Small intestine (tissue), 7 donors: ENCODE data around the gene LSR. TPM values are rescaled to one million over a fixed set of nuclear protein-coding genes. Genes with fewer than 3 reads are reported as not detected.

Experiments used
- DNase-seq, 2 donors: peaks; one replicate each; pipeline versions ENCODE4 v3.0.0 to v3.0.0-alpha.2; 2013
- FAIRE-seq: peaks from 2 replicates; lab custom pipeline; 2012; peaks lifted over from hg19 to GRCh38; lab: Jason Lieb, UNC
- H3K27ac ChIP-seq, 3 donors: one replicate each; pipeline ENCODE4 v1.5.1; 2013; ENCODE audit warnings: low read length in 2 of 3, mild to moderate bottlenecking in 2 of 3, control low read depth in 1 of 3, inconsistent platforms in 1 of 3, low read depth in 1 of 3, moderate library complexity in 1 of 3
- H3K27me3 ChIP-seq, 3 donors: one replicate each; pipeline ENCODE4 v1.6.1; 2013; ENCODE audit warnings: low read length in 3 of 3, inconsistent platforms in 1 of 3; ENCODE audit not compliant: control insufficient read depth in 3 of 3, insufficient read depth in 3 of 3
- H3K36me3 ChIP-seq, 3 donors: one replicate each; pipeline ENCODE4 v1.6.1; 2013; ENCODE audit warnings: low read length in 3 of 3, inconsistent platforms in 1 of 3, low read depth in 1 of 3, mild to moderate bottlenecking in 1 of 3, moderate library complexity in 1 of 3; ENCODE audit not compliant: control insufficient read depth in 3 of 3, insufficient read depth in 2 of 3
- H3K4me1 ChIP-seq, 3 donors: one replicate each; pipeline ENCODE4 v1.6.1; 2013; ENCODE audit warnings: low read length in 2 of 3, inconsistent platforms in 1 of 3, low read depth in 1 of 3, mild to moderate bottlenecking in 1 of 3, moderate library complexity in 1 of 3; ENCODE audit not compliant: control insufficient read depth in 3 of 3, insufficient read depth in 2 of 3
- H3K4me3 ChIP-seq, 3 donors: one replicate each; pipeline ENCODE4 v1.5.1; 2013; ENCODE audit warnings: low read length in 3 of 3, control low read depth in 1 of 3, inconsistent platforms in 1 of 3, low read depth in 1 of 3, mild to moderate bottlenecking in 1 of 3, moderate library complexity in 1 of 3
- H3K9me3 ChIP-seq, 2 donors: one replicate each; pipeline ENCODE4 v1.6.1; 2013; ENCODE audit warnings: low read depth in 1 of 2, low read length in 1 of 2; ENCODE audit not compliant: control insufficient read depth in 2 of 2, insufficient read depth in 1 of 2
- WGBS, 3 donors: extraction: QIAGEN DNeasy Blood & Tissue Kit; methylation state at CpG; one replicate each; pipeline ENCODE4 v1.1.7; 2013; 5-methylcytosine and 5-hydroxymethylcytosine counted together
- polyA plus RNA-seq, 4 donors: library from polyadenylated mRNA; stranded (reverse) in 3 of 4; unstranded in 1 of 4; fragments of 200-250 nt in 3 of 4; fragments of 120-200 nt in 1 of 4; gene quantifications; one replicate each; pipeline versions ENCODE4 v1.2.1 to v1.2.3, GENCODE V29; 2013
- donor health status: healthy with polysubstance abuse.
- donor health status: control.
- donor health status: control.
- donor health status: Bipolar disorder and iron deficiency.
- donor health status: healthy.

Gene LSR
- polyA plus RNA-seq, 4 donors: 51.6 to 136 (median 98.7) TPM

- WGBS, 3 donors: 86 to 88% (median 88%) methylated on average over 7 of the region's 7 CpGs
- Histone ChIP-seq H3K27ac (no peak overlapping the region), H3K4me1 (peaks cover 0 to 19% (median 0%) of the 10 kb centered on the region in 3 donors), H3K9me3 (peaks cover 0 to 17% of the 10 kb centered on the region in 2 donors), H3K4me3 (no peak overlapping the region), H3K27me3 (no peaks in the 10 kb centered on the region), H3K36me3 (no peaks in the 10 kb centered on the region)
- FAIRE-seq (no peak), DNase-seq (no peak)
These were observed 26.3 kb upstream of the LSR start for GRCh38 chr19:35222373-35223015.

DNA sequence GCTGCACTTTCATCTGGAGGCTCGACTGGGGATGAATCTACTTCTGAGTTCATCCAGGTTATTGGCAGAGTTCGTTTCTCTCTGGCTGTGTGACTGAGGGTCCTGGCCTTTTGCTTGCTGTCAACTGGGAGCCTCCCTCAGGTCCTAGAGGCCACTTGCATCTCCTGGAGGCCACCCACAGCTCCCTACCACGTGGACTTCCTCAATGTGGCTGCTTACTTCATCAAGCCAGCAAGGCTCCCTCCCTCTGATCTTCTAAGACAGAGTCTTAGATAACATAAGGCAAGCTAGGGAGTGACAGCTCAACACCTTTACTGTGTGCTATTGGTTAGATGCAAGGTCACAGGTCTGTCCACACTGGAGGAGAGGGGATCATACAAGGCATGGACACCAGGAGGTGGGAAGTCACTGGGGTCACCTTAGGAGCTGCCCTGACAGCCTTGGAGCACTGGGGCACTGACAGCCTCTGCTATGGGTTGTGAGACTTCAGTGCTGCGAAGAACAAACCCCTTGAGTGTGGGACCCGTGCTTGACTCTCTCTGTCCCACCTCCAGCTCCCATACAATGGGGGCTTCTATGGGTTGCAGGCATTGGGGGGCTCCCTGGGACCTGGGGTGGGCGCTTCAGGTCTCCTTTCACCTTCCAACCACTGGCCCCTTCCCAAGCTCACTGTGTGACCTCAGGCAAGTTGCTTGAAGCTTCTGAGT is 25.6 kb upstream of the LSR start:
- H3K27ac ChIP-seq: no peak overlapping the region
- no peaks in the 10 kb centered on the region for H3K27me3 ChIP-seq
- no peak overlapping the region for H3K4me3 ChIP-seq
- H3K36me3 ChIP-seq: no peaks in the 10 kb centered on the region
- FAIRE-seq (no peak), DNase-seq (no peak)
- H3K9me3 ChIP-seq: peaks cover 0 to 15% of the 10 kb centered on the region in 2 donors
- peaks cover 0 to 19% (median 0%) of the 10 kb centered on the region in 3 donors for H3K4me1 ChIP-seq
- 61 to 75% (median 62%) methylated on average over 6 of the region's 6 CpGs for WGBS, 3 donors

DNA sequence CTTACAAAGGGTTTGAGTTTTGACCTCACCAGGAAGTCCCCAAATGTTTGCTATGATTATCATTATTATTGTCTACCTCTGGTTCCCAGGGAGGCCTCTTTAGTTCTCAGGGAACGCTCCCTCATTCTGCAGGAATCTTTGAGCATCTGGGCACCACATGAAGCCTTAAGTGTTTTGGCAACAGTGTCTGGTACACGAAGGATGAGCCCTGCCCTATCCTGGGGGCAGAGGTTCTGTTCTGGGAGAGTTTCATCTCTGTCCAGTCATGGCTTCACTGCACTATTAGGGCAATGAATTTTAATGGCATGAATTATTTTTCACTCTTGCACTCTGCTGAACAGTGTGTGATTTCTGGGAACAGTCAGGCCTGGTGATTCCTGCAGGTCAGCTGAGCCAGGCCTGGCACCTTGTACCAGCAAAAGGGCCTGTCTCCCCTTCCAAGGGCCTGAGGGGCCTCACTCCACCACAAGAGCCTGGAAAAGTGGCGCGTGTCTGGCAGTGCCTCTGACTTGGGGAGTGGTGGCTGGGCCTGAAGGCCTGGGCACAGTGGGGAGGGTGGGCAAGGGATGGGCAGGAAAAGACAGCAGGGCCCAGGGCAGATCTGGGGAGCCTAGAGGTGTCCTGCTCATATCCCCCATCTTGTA is 24.8 kb upstream of the LSR start:
- FAIRE-seq (no peak), DNase-seq (no peak)
- H3K27me3 ChIP-seq: no peaks in the 10 kb centered on the region
- H3K4me3 ChIP-seq: no peak overlapping the region
- H3K9me3 ChIP-seq: peaks cover 0 to 15% of the 10 kb centered on the region in 2 donors
- H3K36me3 ChIP-seq: no peaks in the 10 kb centered on the region
- no peak overlapping the region for H3K27ac ChIP-seq
- 80 to 81% (median 81%) methylated on average over 4 of the region's 4 CpGs for WGBS, 3 donors
- H3K4me1 ChIP-seq: peaks cover 0 to 19% (median 0%) of the 10 kb centered on the region in 3 donors

GRCh38 chr19:35224681-35225571 is 23.9 kb upstream of the LSR start:
- WGBS, 3 donors: 65 to 68% (median 65%) methylated on average over 38 to 41 of the region's 41 CpGs
- H3K9me3 ChIP-seq: peaks cover 0 to 11% of the 10 kb centered on the region in 2 donors
- H3K4me3 ChIP-seq: no peak overlapping the region
- FAIRE-seq (no peak), DNase-seq (peak; percentile 60 to 66)
- H3K27me3 ChIP-seq: no peaks in the 10 kb centered on the region
- peaks cover 0 to 19% (median 0%) of the 10 kb centered on the region in 3 donors for H3K4me1 ChIP-seq
- H3K27ac ChIP-seq: no peak overlapping the region
- H3K36me3 ChIP-seq: no peaks in the 10 kb centered on the region

GRCh38 chr19:35225951-35226350 is 22.9 kb upstream of the LSR start:
- Histone ChIP-seq H3K27ac (no peak overlapping the region), H3K36me3 (no peaks in the 10 kb centered on the region), H3K4me1 (peaks cover 0 to 12% (median 0%) of the 10 kb centered on the region in 3 donors), H3K4me3 (no peak overlapping the region), H3K27me3 (no peaks in the 10 kb centered on the region), H3K9me3 (peaks cover 0 to 11% of the 10 kb centered on the region in 2 donors)
- WGBS, 3 donors: 85 to 98% (median 89%) methylated on average over 6 of the region's 6 CpGs
- DNase-seq: no peak
- FAIRE-seq: no peak

DNA sequence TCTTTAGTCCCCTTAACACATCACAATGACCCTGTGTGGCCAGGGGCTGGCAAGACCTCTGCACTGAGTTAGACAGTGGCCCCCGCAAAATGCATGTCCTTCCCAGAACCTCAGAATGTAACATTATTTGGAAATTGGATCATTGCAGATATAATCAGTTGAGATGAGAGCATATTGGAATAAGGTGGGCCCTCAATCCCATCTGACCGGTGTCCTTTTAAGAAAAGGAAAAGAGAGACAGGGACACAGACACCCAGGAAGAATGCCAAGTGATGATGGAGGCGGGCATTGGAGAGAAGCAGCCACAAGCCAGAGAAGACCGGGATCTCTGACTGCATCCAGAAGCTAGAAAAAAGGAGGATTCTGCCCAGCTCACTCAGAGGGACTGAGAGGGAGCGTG is 22.1 kb upstream of the LSR start:
- DNase-seq: no peak
- H3K4me3 ChIP-seq: no peak overlapping the region
- no peaks in the 10 kb centered on the region for H3K27me3 ChIP-seq
- 90 to 96% (median 91%) methylated on average over 5 of the region's 5 CpGs for WGBS, 3 donors
- peaks cover 0 to 11% (median 0%) of the 10 kb centered on the region in 3 donors for H3K4me1 ChIP-seq
- H3K36me3 ChIP-seq: no peaks in the 10 kb centered on the region
- no peak for FAIRE-seq
- H3K9me3 ChIP-seq: peaks cover 0 to 11% of the 10 kb centered on the region in 2 donors
- no peak overlapping the region for H3K27ac ChIP-seq

- no peaks in the 10 kb centered on the region for H3K27me3 ChIP-seq
- DNase-seq (no peak), FAIRE-seq (no peak)
- H3K36me3 ChIP-seq: no peaks in the 10 kb centered on the region
- peaks cover 0 to 11% (median 0%) of the 10 kb centered on the region in 3 donors for H3K4me1 ChIP-seq
- H3K4me3 ChIP-seq: no peak within 1 kb of the TSS
- H3K27ac ChIP-seq: no peak within 1 kb of the TSS
- H3K9me3 ChIP-seq: peaks cover 0 to under 1% of the 10 kb centered on the region in 2 donors
- 88 to 90% (median 88%) methylated on average over 14 of the region's 14 CpGs for WGBS, 3 donors
These were observed 20.4 kb upstream of the LSR start, which contains the start of gene FAM187B for GRCh38 chr19:35228177-35228930. Gene FAM187B, minus strand, starts transcription at chr19:35228739. Its CDS starts 59 bp downstream, at chr19:35228680.
